ENCODE measurements around the gene TUB.

Gene TUB

GRCh38 chr11:8092587-8093424 lies 11.8 kb downstream of the TUB start:
- peak; percentile 88 for DNase-seq (ENCODE audit: low spot score)

- no peak for DNase-seq (ENCODE audit: low spot score)
These were observed 13.0 kb downstream of the TUB start for GRCh38 chr11:8093931-8094575.

- DNase-seq (ENCODE audit: low spot score), result no peak
These were observed 13.6 kb downstream of the TUB start for GRCh38 chr11:8094656-8095055.

GRCh38 chr11:8095371-8095770 lies 14.4 kb downstream of the TUB start:
- DNase-seq (ENCODE audit: low spot score), result no peak

- DNase-seq (ENCODE audit: low spot score), result no peak
These were observed 15.0 kb downstream of the TUB start for GRCh38 chr11:8095806-8096522.

GRCh38 chr11:8096575-8096974 lies 15.6 kb downstream of the TUB start:
- no peak for DNase-seq (ENCODE audit: low spot score)

- DNase-seq (ENCODE audit: low spot score), result no peak
These were observed 16.1 kb downstream of the TUB start for GRCh38 chr11:8097062-8097461.

GRCh38 chr11:8097468-8097867 lies 16.5 kb downstream of the TUB start:
- no peak for DNase-seq (ENCODE audit: low spot score)

- no peak for DNase-seq (ENCODE audit: low spot score)
These were observed 16.9 kb downstream of the TUB start for GRCh38 chr11:8097926-8098325.

- peak; percentile 65 for DNase-seq (ENCODE audit: low spot score)
These were observed 17.4 kb downstream of the TUB start for GRCh38 chr11:8098361-8098760.

- peak; percentile 46 for DNase-seq (ENCODE audit: low spot score)
These were observed 17.9 kb downstream of the TUB start for GRCh38 chr11:8098879-8099278.

GRCh38 chr11:8099291-8099899 lies 18.4 kb downstream of the TUB start:
- DNase-seq (ENCODE audit: low spot score), result peak; percentile 73

GRCh38 chr11:8100158-8100557 lies 19.1 kb downstream of the TUB start:
- DNase-seq (ENCODE audit: low spot score), result peak; percentile 0

- no peak for DNase-seq (ENCODE audit: low spot score)
These were observed 19.6 kb downstream of the TUB start for GRCh38 chr11:8100605-8101004.

GRCh38 chr11:8101421-8101820 lies 20.4 kb downstream of the TUB start:
- no peak for DNase-seq (ENCODE audit: low spot score)

- DNase-seq (ENCODE audit: low spot score), result no peak
These were observed 21.4 kb downstream of the TUB start for GRCh38 chr11:8102296-8102915.

GRCh38 chr11:8102965-8103364 lies 22.0 kb downstream of the TUB start:
- no peak for DNase-seq (ENCODE audit: low spot score)

GRCh38 chr11:8103909-8104308 lies 22.9 kb downstream of the TUB start:
- no peak for DNase-seq (ENCODE audit: low spot score)

- no peak for DNase-seq (ENCODE audit: low spot score)
These were observed 24.1 kb downstream of the TUB start for GRCh38 chr11:8105133-8105532.

GRCh38 chr11:8105666-8106065 lies 24.7 kb downstream of the TUB start:
- DNase-seq (ENCODE audit: low spot score), result no peak

- no peak for DNase-seq (ENCODE audit: low spot score)
These were observed 25.7 kb downstream of the TUB start for GRCh38 chr11:8106679-8107078.

- no peak for DNase-seq (ENCODE audit: low spot score)
These were observed 26.6 kb downstream of the TUB start for GRCh38 chr11:8107642-8108041.

Measured in AG08396 (cell line).